Measurements from ENCODE around the gene FAM9C.

FAM9C gene

DNA sequence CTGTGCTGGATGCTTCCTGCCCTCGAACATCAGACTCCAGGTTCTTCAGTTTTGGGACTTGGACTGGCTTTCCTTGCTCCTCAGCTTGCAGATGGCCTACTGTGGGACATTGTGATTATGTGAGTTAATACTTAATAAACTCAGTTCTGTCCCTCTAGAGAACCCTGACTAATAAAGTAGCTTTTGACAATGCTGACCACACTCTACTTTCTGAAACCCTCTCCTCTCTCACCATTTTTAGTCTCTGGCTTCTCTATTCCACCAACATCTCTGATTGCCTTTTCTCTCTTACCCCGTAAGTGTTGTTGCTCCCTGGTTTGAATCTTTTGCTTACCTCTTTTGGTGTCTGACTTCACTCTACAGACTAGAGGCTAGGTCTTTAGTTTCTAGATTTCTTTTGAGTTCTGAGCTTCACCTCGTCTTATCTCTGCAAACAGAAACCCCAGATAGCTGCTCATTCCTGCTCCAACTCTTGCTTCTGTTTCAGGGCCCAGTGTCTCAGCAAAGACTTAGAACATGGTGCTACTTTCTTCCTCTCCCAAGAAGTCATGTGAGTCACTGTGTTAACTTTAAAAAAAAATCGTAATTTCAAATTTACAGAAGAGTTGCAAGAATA is 58.1 kb downstream of the FAM9C start:
- DNase-seq (ENCODE audit: low read depth), result no peak
- in situ Hi-C loops (cut with HindIII; ENCODE audit: low sequenced_read_pairs), result no loop called here
- H3K4me3 ChIP-seq (ENCODE audit: low read depth, low read length), result no peak overlapping the region
- TF ChIP-seq, protein P1, sequence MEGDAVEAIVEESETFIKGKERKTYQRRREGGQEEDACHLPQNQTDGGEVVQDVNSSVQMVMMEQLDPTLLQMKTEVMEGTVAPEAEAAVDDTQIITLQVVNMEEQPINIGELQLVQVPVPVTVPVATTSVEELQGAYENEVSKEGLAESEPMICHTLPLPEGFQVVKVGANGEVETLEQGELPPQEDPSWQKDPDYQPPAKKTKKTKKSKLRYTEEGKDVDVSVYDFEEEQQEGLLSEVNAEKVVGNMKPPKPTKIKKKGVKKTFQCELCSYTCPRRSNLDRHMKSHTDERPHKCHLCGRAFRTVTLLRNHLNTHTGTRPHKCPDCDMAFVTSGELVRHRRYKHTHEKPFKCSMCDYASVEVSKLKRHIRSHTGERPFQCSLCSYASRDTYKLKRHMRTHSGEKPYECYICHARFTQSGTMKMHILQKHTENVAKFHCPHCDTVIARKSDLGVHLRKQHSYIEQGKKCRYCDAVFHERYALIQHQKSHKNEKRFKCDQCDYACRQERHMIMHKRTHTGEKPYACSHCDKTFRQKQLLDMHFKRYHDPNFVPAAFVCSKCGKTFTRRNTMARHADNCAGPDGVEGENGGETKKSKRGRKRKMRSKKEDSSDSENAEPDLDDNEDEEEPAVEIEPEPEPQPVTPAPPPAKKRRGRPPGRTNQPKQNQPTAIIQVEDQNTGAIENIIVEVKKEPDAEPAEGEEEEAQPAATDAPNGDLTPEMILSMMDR (IDR thresholded peaks at IDR 0.05; ENCODE audit: low read depth, low read length, missing control alignments), result no peak

All from astrocyte of the cerebellum (primary cell).